Activated CD8-positive, alpha-beta memory T cell treated with anti-CD3 and anti-CD28 coated beads, Interleukin-2, amount 50 U/mL, for 24 hours (primary cell): ENCODE data around the gene KNCN.

ENCODE experiments used
- DNase-seq: peaks from one replicate; pipeline ENCODE4 v3.0.0-alpha.2; 2020; ENCODE audit errors: extremely low read depth

The KNCN gene

DNA sequence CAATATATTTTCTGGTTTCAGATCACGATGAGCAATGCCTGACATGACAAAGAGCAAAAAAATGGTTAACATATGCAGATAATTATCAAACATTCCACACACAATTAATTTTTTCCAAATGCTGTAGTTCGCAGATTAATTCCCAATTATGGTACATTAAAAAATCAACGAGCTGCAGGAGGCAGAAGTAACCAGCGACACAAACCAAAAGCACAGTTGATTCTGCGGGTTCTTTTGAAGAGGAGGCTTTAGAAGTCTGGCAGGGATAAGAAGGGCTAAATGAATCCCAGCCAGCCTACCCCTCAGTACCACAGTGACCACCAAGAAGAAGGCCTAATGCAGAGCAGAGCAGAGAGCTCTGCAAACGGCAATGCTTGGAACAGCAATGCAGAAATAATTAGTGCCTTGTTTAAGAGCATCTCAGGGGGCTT is 17.0 kb upstream of the KNCN start:
- DNase-seq = no peak

DNA sequence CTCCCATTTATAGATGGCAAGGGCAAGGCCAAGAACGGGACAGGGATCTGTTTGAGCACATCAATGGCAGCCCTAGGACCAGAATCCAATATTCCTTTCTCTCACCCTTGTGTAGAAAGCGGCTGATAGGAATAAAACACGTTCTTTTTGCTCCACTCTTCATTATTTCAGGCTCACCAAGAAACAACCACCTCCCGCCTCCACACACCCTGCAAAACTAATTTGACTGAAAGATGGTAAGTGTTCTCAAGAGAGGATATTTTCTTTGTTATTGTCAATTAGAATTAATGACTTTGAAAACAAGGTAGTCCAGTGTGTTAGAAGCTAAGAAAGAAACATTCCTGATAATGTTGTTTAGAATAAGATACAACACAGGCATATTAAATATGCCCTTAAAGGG is 11.9 kb upstream of the KNCN start:
- no peak for DNase-seq

DNA sequence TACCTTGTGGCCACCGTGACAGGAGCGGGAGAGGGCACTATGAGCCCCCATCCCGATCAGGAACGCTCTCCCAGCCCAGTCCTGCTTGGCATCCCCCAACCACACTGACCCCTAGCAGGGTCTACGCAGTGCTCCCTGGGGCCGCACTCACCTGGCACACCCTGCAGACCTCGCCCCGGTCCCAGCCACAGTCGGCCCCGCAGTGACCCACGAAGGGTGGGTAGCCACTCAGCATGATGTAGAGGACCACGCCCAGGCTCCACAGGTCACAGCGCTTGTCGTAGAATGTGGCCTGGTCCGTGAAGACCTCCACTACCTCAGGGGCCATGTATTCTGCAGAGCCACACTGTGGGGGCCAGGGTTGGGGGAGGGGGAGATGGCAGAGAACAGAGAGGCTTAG is 11.1 kb upstream of the KNCN start:
- no peak for DNase-seq

DNA sequence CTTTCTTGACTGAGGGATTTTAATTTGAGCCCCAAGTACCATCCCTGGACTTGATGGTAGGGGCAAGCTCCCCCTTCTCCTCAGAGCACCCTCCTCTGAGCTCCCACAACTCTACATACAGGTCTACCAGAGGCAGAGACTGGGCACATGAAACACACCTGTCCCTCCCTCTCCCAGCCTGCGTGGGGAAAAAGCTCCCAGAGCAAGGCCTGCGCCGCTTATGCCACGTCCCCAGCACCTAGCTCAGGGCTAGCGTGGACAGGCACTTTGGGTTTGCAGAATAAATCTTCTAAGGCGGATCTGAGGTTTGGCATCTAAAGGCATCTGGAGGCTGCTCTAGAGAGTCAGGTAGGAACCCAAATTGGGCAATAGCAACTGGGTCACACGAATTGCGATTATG is 7.5 kb upstream of the KNCN start:
- no peak for DNase-seq

DNA sequence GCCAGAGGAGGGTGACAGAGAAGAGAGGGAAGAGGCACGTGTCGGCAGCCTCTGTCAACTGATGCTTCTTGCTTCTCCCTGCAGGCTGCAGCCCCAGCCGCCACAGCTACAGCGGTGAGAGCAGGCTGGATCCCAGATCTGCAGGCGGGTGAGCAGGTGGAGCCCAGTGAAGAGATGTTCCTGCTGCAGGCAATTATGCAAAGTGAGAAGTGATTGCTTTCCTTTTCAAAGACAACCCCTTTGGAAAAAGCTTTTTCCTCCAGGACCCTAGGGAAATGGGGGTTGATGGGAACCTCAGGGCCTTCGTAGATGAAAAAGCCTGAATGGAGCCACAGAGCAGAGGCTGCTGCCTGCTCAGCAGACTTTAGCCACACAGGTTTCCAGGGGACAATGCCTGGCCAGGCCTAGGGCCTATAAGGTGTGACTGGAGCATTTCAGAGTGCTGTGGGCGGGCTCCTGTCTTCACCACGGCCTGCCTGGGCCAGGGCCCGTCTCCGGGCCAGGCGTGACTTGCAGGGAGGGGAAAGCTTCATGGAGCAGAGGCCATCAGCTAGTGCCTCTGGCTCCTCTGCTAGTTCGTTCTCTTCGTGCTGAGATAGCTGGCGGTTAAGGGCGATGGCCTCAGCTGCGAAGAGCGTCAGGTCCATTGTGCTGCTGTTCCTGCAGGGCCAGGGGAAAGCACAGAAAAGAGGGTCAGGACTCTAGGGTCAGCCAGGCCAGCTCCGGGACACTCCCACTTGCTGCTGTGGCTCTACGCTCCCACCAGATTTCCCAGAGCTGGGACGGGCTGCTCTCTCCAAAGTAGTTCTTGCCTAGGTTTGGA is 6.9 kb upstream of the KNCN start:
- no peak for DNase-seq

DNA sequence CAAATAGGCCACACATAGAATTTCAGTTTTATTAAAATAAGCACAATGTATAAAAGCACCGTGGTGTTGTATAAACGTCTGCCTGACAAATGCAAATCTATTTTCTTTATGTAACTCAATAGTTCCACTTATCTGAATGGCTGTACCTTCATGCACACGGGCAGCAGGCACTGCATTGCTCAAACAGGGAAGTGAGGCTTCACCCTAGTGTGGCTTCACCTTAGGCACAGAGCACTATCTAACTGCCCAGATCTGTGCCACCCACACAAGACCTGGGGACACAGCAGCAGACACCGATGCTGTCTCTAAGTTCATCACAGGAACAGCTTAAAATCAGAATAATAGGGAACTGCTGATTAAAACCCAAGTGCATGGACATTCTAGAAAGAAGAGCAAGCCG is 6.0 kb upstream of the KNCN start:
- DNase-seq = no peak

DNA sequence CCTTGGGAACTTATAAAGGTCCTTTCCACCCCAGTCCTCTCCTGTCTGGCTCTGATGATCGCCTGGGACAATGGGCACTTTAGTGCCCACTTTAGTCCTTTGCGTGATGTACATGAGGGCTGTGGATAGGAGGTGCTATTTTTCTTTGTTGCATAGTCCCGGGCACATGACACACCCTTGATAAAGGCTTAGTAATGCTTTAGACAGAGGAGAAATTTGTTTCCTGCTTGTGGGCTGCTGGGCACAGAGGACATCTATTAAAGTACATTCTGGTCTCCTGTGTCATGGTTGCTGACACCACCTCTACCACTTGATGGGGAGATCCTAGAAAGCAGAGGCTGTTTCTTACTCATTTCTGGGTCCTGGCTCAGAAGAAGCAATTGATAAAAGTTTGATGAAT is 5.4 kb upstream of the KNCN start:
- DNase-seq = no peak

DNA sequence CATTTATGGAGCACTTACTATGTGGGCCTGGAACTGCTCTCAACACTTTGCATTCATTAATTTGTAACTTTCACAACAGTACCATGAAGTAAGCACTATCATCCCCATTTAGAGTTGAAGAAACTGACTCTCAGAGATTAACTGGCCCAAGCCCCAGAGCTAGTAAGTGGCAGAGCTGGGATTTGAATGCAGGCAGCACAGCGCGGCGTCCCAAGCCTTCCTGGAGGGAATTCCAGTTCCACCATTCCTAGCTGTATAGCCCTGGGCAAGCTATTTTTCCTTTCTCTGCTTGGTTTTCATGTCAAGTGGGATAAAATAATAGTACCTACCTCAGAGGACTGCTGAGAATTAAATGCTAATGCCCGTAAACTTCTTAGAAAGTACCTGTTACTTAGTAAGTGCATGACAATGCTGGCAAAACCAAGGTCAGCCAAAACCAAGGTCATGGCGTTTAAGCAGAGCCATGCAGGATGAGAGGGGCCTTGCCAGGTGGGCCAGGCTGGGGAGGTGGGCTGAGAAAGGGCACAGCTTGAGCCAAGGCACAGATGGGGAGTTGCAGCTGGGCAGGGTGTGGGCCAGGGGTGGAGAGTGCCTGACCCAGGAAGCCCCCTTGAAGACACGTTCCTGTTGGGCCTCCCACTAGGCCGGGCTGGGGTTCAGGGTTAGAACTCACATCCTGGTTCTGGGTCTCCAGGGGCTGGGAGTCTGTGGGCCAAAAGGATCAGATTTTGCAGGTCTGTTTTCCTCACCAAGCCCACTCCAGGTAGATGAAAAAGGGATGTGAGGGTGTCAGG is 4.6 kb upstream of the KNCN start:
- no peak for DNase-seq

DNA sequence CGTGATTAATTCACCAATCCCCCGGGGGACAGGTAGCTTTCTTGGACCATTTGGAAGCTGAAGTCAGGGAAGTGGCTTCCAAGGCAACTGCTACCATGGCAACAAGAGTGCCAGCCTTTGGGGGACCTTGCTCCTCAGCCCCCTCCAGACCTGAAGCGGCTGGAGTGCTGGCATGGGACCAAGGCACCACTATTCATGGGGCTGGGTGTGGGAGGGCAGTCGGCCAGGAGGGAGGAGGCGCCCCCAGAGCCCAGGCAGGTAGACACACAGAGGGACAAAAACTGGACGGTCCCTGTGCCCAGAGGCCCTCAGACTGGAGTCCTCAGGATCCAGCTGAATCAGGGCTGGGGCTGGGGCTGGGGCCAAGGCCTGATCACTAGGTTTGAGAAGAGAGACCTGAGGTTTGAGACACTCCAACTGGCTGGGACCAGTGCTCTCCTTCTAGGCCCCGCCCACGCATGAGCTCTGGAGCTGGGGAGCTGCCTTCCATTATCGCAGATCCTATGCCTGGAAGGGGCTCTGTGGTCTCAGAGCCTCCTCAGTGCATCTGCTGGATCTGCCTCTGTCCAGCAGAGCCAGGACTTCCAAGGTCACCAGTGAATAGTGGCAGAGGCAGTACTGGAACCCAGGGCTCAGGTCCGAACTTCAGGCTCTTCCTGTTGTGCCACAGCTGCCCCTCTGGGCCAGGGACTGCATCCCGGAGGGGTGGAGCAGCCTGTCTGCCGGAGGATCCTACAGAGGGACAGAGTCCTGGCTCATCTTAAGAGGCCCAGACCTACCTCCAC is 3.3 kb upstream of the KNCN start:
- DNase-seq = no peak

DNA sequence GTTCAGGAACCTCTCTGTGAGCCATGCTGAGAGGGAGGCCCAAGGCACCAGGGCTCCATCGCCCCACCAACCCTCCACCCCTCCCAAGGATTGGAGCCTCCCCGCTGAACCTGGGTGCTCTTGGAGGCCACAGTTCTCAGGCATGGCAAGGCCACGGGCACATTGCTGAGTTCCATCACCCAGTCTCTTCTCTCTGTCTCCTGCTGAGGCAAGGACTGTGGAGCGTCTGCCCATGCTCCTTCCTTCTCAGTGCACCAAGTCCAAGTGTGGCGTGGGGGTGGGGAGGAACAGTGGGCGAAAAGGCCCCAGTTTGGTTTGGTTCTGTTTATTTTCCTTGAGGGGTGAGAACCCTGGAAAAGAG is 2.8 kb upstream of the KNCN start:
- DNase-seq = no peak

DNA sequence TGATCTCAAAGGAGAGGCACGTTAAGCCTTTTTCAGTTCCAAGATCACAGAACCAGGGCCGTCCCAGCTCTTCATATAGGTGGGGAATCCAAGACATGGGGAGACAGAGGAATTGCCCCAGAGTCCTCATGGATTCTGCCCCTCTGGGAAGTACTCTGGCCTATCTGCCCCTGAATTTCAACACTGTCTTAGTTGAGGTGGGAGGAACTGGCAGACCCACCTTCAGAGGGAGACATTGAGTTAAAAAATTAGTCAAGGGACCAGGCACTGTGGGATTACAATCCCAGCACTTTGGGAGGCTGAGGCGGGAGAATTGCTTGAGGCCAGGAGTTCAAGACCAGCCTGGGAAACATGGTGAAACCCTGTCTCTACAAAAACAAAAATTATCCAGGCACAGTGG is 2.1 kb upstream of the KNCN start:
- DNase-seq = no peak

DNA sequence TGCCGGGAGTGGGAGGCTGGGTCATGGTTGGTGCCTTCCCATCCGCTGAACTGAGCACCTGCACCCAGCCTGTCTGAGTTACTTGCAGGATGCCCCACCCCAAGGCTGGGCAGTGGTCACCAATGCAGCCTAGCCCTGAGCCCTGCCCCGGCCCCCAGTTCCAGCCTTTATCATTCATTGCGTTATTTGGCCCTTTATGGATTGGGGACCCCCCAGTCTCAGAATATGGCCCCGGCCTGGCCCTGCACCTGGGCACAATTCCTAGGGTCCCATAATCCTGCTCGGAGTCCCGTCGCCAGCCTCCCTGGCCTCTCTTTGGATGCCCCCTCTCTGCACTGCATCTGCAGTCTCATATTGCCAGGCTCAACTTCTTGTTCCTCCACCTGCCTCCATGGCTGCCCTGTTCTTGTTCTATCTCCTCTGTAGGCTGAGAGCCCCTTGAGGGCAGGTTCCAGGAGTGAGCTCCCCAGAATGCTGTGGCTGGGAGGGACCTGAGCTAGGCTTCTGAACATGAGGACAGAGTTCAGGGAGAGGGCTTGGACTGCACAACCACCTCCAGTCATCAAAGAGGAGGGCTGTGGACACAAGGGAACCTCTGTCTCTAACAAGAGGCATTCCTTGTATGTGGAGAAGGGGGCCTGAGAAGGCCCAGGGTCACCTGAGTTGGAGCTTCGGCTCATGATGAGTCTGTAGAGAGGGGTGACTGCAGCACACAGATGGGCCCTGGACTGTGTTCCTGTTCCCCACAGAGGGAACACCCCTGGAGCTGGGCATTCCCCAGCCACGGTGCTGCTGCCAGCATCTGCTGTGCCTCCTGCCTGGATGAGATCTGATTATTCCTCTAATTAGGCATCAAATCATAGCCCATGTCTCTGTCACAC is 1.1 kb upstream of the KNCN start:
- no peak for DNase-seq

DNA sequence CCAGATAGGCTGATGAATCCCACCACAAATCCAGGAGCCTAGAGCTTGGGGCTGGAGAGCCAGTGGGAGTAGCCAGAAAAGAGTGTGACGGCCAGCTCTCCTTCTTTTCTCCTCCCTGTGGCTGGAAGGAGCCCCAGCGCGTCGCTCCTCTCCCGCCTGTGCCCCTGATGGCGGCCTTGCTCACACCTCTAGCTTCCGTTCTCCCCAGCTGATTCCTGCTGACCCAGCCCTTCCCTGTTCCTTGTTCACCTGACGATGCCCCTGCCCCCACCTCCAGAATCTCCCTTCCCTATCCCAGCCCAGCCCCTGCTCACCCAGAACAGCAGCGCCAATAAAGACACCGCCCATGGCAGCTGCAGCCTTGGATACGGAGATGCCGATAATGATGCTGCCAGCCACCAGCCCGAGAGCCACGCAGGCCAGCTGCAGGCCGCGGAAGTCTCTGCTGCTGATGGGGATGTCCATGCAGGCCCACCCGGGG is 656 bp downstream of the KNCN start:
- no peak for DNase-seq

DNA sequence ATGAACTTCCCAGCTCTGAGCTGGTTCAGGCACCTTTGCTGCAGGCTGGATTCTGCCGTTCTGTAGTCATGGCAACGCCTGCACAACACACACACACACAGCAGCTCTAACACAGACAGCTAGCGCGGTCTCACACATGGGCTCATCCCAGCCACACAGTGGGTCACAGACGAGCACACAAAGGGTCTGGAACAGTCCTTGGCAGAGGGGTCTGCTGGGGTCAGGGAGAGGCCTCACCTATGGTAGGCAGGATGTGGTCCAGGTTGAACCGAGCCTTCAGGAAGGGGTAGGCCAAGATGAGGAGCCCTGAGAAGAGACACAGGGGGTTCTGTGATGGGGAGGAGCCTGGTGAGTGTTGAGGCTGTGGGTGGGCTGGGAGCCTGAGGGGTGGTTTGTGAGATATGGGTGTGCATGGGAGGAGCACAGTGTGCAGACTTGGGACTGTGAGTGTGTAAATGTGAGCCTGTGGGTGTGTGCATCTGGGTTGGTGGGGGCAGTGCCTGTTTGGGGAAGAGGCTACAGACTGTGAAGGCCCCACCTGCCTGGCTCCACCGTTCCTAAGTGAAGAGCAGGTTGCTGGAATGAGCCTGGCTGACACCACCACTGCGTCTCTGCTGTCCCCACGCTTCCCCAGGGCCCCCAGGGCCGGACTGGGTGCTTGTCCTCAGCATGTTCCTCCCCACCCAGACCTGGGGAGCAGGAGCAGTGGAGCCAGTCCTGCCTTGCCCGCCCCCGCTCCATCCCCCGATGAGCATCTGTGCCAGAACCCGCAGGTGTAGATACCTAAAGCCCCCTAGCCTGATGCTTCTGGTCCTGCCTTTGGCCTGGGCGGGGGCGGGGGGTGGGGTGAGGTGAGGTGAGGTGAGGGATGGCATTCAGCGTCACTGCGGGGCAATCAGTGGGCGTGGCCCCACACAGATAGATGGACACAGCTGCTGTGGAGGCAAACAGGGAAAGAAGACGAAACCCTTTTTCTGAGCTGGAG is 1.5 kb downstream of the KNCN start:
- no peak for DNase-seq

DNA sequence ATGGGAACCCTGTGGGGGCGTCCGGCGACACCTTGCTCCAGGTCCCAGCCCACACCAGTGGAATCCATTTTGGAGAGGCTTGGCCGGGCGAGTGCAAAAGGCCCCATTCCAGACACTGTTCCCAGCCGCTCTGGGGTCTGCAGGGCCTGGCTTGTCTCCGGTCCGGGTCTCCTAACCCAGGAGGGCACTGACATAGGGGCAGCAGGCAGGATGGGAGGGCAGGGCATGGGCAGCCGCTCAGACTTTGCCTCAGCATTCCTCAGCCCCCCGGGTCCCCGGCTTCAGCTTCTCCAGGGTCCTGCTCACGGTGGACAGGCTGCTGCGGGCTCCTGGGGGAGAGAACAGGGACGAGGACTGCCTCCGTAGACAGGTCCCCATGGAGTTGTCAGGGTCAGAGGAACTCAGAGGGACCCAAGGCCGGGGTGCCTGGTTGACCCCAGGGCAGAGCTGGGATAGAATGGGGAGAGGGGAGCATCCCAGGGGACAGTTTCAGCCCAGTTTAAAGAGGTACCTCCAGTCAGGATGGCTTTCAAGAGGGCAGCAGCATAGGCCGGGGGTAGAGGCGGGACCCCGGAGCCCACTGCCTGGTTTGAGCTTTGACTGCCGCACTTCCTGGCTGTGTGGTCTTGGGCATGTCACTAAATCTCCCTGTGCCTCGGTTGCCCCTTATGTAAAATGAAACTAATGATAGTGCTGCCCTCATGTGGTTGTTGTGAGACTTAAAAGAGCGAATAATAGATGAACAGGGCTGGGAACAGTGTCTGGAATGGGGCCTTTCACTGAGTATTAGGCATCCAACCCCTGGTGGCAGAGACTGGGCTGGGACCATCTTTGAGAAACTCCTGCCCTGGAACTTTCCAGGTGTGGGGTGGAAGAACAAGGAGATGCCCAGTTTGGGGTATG is 3.7 kb downstream of the KNCN start:
- DNase-seq = no peak

DNA sequence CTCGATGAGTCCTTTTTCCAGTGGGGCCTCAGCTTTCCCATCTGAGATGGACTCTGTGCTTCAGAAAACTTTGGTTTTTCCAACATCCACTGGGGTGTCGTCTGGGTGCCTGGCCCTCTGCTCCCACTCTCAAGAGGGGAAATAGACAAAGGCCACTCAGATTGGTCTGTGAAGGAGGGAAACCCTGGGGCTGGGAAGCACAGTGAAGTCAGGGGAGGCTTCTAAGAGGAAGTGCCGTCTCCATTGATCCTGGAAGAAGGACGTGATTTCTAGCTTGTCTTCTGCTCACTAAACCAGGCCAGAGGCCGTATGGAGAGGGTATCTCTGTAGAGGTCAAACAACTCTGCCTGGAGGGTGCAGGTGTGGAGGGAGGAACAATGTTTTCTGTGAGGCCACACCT is 5.2 kb downstream of the KNCN start:
- DNase-seq = no peak

DNA sequence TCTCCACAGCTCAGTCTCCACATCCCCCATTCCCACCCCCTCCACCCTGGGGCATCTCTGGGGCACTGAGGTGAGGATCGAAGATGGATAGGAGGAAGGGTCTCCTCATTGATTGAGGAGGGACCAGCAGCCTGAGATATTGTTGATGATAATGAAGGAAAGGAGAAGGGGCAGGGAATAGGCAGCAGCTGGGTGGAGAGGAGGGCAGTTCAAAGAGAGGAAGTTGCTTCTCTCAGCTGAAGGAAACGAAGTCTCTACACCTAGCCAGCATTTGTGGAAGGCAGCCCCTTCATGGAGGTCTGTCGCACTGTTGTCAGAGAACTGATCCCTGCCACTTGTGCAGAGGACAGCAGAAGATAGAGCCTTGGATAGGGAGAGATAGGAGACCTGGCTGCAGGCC is 5.7 kb downstream of the KNCN start:
- no peak for DNase-seq

DNA sequence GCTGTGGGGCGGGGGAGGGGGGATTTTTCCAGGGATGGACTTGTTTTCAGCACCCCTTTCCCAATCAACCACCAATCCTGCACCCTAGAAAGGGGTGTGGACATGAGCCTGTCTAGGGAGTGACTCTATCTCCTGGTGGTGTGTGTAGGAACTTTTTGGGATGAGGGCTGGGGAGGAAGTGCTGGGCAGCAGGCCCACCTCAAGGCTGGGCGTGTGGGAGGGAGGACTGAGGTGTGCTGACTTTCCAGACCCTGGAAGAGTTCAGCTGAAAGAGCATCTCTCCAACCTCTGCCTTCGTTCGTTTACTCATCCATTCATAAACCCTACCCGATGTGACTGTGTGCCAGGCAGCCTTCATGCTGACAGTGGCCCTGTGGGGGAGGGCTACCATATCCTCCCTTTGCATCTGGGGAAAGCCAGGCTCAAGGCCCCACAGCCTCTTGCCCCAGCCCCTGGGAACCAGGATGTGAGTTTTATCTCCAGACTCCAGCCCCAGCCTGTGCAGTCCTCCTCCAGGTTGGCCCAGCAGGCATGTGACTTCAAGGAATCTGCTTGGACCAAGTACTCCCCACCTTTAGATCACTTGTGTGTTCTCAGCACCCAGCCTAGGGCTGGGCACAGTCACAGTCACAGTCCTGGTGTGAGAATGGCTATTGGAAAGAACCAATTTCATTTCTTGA is 6.7 kb downstream of the KNCN start:
- no peak for DNase-seq
